Osteoblast (primary cell): ENCODE data around the gene FAM9C. TPM values are rescaled to one million over a fixed set of nuclear protein-coding genes. Genes with fewer than 3 reads are reported as not detected.

Source experiments
- DNase-seq: peaks from one replicate; pipeline ENCODE4 v3.0.0; 2011; ENCODE audit warnings: low spot score, mixed read lengths; ENCODE audit not compliant: insufficient read length; ENCODE audit errors: missing footprints
- H2AFZ ChIP-seq: 2 replicates; pipeline ENCODE4 v1.6.0; 2011; ENCODE audit warnings: mild to moderate bottlenecking, low read length
- H3K27ac ChIP-seq: 2 replicates; pipeline ENCODE4 v1.5.1; 2011; ENCODE audit warnings: mild to moderate bottlenecking, low read depth, low read length, moderate library complexity
- H3K27me3 ChIP-seq: 2 replicates; pipeline ENCODE4 v1.6.0; 2012; ENCODE audit warnings: mild to moderate bottlenecking, control low read depth, inconsistent platforms, low read length, moderate library complexity; ENCODE audit not compliant: insufficient read depth
- H3K36me3 ChIP-seq: 2 replicates; pipeline ENCODE4 v1.5.1; 2011; ENCODE audit warnings: mild to moderate bottlenecking, low read length, control low read depth, moderate library complexity; ENCODE audit not compliant: insufficient read depth
- H3K4me1 ChIP-seq: 2 replicates; pipeline ENCODE4 v1.5.1; 2011; ENCODE audit warnings: mild to moderate bottlenecking, low read length, control low read depth, moderate library complexity; ENCODE audit not compliant: insufficient read depth
- H3K4me2 ChIP-seq: 2 replicates; pipeline ENCODE4 v1.6.0; 2011; ENCODE audit warnings: mild to moderate bottlenecking, low read length; ENCODE audit not compliant: insufficient read depth
- H3K4me3 ChIP-seq: fragments of 200-600 bp; sonication (generic); 3 replicates; pipeline ENCODE4 v1.5.1; 2012; ENCODE audit warnings: mild to moderate bottlenecking, low read length, inconsistent platforms; ENCODE audit not compliant: insufficient read depth
- H3K79me2 ChIP-seq: 2 replicates; pipeline ENCODE4 v1.6.0; 2012; ENCODE audit warnings: mild to moderate bottlenecking, low read length, control low read depth, inconsistent platforms; ENCODE audit not compliant: insufficient read depth
- H3K9me3 ChIP-seq: 2 replicates; pipeline ENCODE4 v1.5.1; 2011; ENCODE audit warnings: low read depth, low read length, control low read depth
- H4K20me1 ChIP-seq: 2 replicates; pipeline ENCODE4 v1.6.0; 2012; ENCODE audit warnings: mild to moderate bottlenecking, low read length, control low read depth; ENCODE audit not compliant: insufficient read depth
- CTCF ChIP-seq: IDR thresholded peaks from 2 replicates; pipeline ENCODE4 v1.5.1; 2011; ENCODE audit warnings: mild to moderate bottlenecking, low read depth, low read length, moderate library complexity; ENCODE audit errors: extremely low read depth
- total RNA-seq: library from RNA; depleted of rRNA; stranded (reverse); fragments of >200 nt; gene quantifications from 2 replicates; pipeline ENCODE4 v1.2.3, GENCODE V29; 2012

FAM9C gene
- total RNA-seq, 1 donor, result not detected

DNA sequence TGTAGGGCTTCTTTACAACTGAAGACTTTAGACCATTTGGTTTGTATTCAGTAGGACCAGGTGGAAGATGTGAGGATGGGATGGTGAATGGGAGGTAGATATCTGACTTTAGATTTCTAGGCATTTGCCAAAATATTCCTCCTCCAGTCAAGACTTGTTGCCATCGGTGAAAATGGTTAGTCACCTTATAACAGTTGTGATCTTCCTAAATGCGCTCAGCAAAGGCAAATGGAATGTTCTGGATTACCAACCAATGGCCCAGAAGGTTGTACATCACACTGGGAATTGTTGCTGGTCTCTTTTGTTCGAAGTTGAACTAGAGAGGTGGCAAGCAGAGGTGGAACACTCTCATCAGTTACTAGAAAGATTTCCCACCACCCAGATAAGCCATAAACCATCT lies 35.6 kb downstream of the FAM9C start:
- H3K4me3 ChIP-seq, result no peak overlapping the region
- H3K79me2 ChIP-seq, result no peaks in the 10 kb centered on the region
- H3K27ac ChIP-seq, result no peak overlapping the region
- no peaks in the 10 kb centered on the region for H4K20me1 ChIP-seq
- H3K9me3 ChIP-seq, result no peaks in the 10 kb centered on the region
- H3K4me1 ChIP-seq, result peaks cover 34% of the 10 kb centered on the region
- H3K27me3 ChIP-seq, result no peaks in the 10 kb centered on the region
- DNase-seq, result no peak
- H2AFZ ChIP-seq, result no peak overlapping the region
- no peak overlapping the region for H3K4me2 ChIP-seq
- no peaks in the 10 kb centered on the region for H3K36me3 ChIP-seq
- TF ChIP-seq CTCF, result no peak

DNA sequence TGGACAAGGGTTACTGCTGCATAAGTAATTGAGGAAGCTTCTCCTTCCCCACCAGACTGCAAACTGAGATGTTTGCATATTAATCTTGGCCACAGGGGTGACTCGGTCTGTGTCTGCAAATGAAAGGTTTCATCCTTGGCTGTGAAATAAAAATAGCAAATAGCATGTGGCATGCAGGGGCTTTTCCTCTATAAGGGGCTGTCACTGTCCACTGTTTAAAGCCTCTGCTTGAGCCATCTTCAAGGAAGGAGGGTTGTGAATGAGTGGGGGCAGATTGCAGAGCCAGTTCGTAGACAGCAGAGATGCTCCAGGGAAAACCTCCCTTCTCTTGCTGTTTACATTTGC lies 36.3 kb downstream of the FAM9C start:
- Histone ChIP-seq H3K27me3 (no peaks in the 10 kb centered on the region), H3K36me3 (no peaks in the 10 kb centered on the region), H3K4me3 (no peak overlapping the region), H3K79me2 (no peaks in the 10 kb centered on the region), H3K4me2 (peak overlapping the region; percentile 46), H2AFZ (no peak overlapping the region), H4K20me1 (no peaks in the 10 kb centered on the region), H3K27ac (peak overlapping the region; percentile 70), H3K4me1 (peaks cover 34% of the 10 kb centered on the region), H3K9me3 (no peaks in the 10 kb centered on the region)
- no peak for DNase-seq
- no peak for TF ChIP-seq CTCF

GRCh38 chrX:13007519-13008188 lies 36.8 kb downstream of the FAM9C start:
- H4K20me1 ChIP-seq, result no peaks in the 10 kb centered on the region
- DNase-seq, result peak; percentile 76
- H3K27me3 ChIP-seq, result no peaks in the 10 kb centered on the region
- peak overlapping the region; percentile 70 for H3K27ac ChIP-seq
- H2AFZ ChIP-seq, result no peak overlapping the region
- H3K36me3 ChIP-seq, result no peaks in the 10 kb centered on the region
- no peaks in the 10 kb centered on the region for H3K79me2 ChIP-seq
- no peak overlapping the region for H3K4me3 ChIP-seq
- no peaks in the 10 kb centered on the region for H3K9me3 ChIP-seq
- H3K4me1 ChIP-seq, result peaks cover 34% of the 10 kb centered on the region
- peak overlapping the region; percentile 46 for H3K4me2 ChIP-seq
- TF ChIP-seq CTCF, result no peak

DNA sequence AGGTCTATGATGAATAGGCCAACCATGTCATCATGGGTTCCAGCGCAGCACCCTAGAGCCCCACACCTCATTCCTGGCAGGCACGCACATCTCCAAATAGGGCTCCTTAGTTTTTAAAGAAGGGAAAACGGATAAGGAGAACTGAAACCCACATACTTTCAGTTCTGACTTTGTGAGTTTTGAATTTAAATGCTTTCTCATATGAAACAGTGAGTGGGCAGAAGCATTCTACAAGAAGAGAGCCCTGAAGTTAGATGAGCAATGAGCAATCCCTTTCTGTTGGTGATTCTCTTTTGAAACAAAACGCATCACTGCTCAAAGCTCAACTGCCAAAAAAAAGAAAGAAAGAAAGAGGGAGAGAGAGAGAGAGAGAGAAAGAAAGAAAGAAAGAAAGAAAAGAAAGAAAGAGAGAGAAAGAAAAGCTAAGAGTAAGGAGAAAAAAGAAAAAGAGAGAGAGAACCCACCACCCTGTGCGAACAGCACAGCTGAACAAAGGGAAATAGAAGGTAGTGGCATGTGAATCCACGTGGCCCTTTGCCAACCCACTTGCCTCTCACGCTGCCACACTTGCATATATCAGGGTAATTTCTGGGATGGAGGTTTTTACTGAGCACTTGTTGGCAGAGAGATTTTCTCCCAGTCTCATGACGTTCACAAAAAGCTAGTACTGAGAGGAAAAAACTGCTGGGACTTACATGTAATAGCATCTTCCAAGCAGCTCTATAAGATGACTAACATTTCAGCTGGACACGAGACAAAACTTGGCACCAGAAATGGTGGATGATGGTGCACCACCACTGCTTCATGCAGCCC lies 38.6 kb downstream of the FAM9C start:
- no peak for TF ChIP-seq CTCF
- Histone ChIP-seq H3K4me1 (peaks cover 38% of the 10 kb centered on the region), H3K27me3 (no peaks in the 10 kb centered on the region), H3K36me3 (no peaks in the 10 kb centered on the region), H4K20me1 (no peaks in the 10 kb centered on the region), H2AFZ (no peak overlapping the region), H3K27ac (peak overlapping the region; percentile 88), H3K79me2 (no peaks in the 10 kb centered on the region), H3K4me2 (peak overlapping the region; percentile 46), H3K4me3 (no peak overlapping the region), H3K9me3 (no peaks in the 10 kb centered on the region)
- peak; percentile 60 for DNase-seq
